IPS DF 4.7 (cell line): Measurements from ENCODE around the gene NARF.
A peak's percentile ranks its signal among the peaks of the same experiment; 100 is the strongest.
"Not testable (repeated sequence)": the region's sequence is repeated elsewhere in the genome, so short reads cannot be mapped to it uniquely, and the experiment has no call there.

Experiments used
- DNase-seq: peaks from one replicate; pipeline ENCODE4 v3.0.0-alpha.2; 2013; ENCODE audit warnings: low spot score; ENCODE audit errors: extremely low read depth

NARF gene

DNA sequence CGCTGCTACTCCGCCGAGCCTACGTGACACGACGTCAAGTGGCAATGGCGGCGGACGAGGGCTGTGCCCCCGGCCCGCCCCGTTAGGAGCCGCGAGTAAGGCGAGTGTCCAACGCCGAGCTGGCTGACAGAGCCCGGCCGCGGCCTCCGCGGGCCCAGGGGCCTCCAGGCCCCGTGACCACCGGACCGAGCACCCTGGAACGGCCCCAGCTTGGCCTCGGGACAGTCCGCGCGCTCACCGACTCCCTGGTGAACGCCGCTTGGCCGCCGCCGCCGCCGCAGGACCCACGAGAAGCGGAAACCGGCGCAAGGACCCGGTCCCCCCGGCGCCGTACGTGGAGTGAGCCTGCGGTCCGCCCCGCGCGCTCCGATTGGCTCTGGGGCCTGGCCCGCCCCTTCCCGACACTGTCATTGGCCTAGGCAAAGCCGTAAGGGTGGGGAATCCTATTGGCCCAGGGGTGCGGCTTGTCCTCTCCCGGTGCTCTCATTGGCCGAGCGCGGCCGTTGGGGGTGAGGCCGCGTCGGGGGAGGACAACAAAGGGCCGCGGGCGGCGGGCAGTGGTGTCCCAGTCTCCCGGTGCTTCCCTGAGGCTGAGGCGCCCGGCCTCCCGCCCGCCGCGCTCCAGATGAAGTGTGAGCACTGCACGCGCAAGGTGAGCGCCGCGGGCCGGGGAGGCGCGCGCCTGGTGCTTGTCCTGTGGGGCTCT, at the start of gene NARF:
Gene NARF (plus strand): TSS at position 563 of the 706 bp plus-strand sequence. CDS start 63 bp downstream, at position 626.
- peak; percentile 69 for DNase-seq

DNA sequence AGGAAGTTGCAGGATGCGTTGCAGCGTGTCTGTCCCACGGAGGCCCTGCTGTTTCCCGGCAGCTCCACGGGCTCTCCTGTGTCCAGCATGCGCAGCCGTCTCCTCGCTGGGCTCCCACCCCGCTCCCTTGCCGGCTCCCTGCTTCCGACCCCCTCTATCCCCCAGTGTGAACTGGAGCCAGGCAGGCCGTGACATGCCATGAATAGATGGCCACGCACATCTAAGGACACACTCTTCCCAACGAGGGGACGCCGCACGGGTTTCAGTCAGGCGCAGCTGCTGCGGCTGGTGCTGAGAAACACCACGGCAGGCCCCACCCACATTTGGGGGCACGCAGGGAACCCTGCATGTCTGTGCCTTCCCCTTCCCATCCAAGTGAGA, 49.6 kb upstream of the NARF start:
- no peak for DNase-seq

DNA sequence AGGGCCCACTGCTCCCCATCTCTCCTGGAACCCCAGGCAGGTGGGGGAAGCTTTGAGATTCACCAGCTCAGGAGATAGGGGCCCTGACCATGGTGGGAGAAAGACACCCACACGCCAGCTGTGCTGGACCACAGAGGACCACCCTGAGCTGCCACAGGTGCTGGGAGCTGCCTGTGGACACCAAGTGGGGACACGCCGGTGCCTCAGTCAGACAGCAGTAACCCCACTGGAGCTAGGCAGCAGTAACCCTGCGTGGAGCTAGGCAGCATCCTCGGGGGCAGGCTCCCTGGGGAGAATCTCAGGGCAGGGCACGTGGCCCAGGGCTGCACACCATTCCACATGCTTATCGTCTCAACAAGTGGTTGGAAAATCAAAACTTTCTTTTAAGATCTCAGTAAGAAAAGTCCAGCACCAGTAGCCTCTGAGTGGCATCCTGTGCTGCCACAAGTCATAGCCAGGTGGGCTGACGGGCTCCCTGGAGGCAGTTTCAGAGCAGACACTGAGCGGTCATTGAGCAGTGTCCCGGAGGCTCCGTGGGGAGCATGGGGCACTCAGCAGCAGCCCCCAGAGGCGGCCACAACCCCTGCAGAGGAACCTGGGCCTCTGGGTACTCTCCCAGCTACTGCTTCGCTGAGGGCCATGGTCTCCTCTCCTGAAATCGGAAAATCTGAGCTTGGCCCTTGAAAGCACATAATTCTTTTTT, 48.4 kb upstream of the NARF start:
- no peak for DNase-seq

DNA sequence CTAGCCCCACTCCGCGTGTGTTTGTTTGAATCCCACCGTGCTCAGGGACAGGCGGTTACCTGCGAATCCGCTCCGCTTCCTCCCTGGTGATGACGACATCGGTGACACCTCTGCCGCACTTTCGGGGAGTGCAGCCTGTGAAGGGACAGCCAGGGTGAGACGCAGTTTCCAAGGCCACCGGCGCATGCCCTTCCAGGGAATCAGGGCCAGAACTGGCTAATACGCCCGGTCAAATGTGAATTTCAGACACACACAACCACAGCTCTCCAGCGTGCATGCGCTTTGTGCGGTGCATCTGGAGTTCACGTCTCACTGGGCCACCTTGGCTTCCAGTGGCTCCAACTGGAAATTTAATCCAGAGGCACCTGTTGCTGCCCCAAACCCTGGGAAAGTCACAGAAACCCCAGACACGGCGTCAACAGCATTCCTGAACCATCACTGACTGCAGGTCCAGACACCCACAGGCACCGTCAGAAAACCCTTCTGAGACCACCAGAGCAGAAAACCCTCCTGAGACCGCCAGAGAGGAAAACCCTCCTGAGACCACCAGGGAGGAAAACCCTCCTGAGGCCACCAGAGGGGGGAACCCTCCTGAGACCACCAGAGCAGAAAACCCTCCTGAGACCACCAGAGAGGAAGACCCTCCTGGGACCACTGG, 47.0 kb upstream of the NARF start:
- no peak for DNase-seq

DNA sequence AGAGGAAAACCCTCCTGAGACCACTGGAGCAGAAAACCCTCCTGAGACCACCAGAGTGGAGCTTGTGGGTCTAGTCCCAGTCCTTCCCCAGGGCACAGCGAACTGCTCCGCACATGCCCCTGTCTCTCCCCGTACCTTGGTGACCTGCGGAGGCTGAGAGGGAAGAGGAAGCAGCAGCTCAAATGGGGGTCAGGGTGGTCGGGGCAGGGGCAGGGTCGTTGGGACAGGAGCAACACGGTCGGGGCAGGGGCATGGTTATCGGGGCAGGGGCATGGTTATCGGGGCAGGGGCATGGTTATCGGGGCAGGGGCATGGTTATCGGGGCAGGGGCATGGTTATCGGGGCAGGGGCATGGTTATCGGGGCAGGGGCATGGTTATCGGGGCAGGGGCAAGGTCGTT, 46.5 kb upstream of the NARF start:
- DNase-seq = not testable (repeated sequence)

DNA sequence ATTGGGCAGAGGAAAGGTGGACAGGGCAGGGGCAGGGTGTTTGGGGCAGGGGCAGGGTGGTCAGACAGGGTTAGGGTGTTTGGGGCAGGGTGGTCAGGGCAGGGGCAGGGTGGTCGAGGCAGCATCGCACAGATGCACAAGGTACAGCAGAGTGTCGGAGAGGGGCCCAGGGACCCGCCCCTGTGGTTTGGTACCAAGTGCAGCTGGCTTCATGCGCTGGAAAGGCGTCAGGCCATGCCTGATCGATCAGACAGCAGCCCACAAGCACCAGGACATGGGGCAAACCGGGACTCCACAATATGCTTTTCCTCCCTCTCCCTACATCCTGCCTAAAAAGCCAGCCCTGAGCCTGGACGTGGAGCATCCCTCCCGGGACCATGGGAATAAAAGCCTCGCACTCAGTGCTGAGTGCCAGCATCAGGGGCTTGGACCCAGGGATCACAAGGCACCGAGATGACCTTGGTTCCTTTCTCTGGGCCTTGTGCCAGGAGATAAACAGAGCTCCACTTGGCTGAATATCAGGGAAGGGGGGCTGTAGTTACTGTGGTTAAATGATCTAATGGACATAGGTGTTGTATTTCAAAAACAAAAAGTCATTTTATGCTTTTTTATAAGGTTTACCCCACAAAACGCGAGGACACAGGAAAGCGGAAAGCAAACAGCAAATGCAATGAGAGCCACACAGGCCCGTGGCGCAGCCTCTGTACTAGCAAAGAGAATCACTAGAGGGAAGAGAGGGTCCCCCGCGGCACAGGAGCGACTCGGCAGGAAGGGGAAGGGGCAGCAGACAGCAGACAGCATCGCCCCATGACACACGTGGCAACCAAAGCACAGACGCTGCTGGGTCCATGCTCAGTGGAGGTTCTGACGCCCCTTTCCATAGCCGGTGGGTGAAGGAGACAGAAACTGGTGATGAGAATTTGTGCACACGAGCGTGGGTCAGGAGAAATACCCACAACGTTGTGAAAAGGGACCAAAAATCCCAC, 45.7 kb upstream of the NARF start:
- DNase-seq = no peak

DNA sequence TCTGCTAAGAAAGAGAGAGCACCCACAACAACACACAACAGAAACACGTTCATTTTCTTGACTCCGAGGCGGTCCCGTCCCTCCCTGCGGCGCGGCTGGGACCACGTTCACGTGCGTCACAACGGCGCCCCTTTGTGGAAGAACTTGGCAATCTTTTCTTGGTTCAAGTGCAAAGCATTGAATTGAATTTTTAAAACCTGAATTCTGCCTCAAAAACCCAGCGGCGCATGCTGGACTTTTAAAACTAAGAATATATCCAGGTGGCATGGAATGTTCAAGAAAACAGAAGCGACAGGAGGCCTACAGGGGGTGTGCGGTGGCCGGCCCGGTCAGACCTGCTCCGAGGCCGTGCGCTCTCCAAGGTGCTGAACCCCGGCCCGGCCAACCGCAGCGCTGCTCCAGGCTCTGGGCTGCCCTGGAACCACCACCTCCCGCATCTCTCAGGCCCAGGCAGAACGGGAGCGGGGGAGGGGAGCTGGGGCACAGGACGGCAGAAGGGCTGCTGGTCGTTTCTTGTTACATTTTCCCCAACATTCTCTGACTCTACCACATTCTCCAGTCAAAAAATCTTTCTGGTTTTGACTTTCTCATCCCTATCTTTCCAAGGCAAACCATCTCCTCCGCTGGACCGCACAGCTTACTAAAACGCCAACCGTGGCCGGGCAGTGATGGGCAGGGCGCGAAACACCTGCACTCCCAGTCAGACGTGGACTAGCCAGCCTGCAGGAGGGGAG, 43.8 kb upstream of the NARF start:
- DNase-seq = peak; percentile 3

DNA sequence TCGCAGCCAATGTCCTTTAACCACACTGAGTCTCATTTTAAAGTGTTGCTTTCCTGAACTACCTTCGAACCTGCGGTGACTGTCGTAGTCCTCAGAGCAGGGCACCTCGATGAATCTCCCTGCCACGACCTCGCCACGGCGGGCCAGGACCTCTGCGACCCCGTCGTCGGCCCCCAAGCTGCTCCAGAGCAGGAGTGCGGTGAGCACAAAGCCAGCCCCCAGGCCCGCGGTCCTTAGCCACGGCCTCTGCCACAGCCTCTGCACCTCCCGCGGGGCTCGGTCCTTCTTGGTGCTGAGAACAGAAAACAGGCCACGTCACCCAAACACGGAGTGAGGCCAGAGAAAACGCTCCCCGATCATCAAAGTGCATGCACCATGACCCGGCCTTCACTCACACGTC, 43.2 kb upstream of the NARF start:
- no peak for DNase-seq

DNA sequence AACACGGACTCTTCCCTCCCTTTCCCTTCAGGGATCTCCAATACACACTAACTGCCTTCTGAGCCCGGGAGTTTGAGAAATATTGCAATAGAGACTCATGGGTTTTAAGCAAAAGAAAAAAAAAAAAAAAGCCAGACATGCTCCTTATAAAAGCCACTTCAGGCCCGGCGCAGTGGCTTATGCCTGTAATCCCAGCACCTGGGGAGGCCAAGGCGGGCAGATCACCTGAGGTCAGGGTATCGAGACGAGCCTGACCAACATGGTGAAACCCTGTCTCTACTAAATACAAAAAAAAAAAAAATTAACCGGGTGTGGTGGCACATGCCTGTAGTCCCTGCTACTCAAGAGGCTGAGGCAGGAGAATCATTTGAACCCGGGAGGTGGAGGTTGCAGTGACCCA, 42.8 kb upstream of the NARF start:
- no peak for DNase-seq

DNA sequence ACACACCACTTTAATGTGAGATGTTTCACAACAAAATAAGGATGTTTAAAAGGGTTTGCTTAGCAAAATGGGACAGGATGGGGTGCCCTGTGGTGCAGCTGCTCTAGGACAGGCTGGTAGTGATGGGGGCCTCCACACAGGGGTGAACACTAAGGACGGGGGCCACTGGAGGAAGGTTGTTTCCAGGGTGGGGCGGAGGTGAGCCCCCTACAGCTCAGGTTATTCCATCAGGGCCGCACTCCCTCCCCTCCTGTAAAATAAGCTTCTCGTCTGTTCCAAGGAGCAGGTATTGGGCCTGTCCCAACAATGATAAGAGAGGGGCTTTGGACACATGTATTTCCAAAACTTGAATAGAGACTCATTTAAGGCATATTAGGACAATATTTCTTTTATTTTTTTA, 42.3 kb upstream of the NARF start:
- DNase-seq = no peak

DNA sequence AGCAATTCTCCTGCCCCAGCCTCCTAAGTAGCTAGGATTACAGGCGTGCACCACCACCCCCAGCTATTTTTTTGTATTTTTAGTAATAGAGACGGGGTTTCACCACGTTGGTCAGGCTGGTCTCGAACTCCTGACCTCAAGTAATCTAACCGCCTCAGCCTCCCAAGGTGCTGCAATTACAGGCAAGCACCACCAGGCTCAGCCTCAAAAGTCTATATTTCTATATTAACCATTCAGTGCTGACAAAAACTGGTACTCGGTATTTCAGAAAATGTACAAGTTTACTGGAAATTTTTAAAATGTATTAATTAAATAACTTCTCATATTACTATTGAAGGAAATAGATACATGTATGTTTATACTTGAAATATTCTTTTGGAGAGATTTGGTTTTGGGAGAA, 41.8 kb upstream of the NARF start:
- no peak for DNase-seq

DNA sequence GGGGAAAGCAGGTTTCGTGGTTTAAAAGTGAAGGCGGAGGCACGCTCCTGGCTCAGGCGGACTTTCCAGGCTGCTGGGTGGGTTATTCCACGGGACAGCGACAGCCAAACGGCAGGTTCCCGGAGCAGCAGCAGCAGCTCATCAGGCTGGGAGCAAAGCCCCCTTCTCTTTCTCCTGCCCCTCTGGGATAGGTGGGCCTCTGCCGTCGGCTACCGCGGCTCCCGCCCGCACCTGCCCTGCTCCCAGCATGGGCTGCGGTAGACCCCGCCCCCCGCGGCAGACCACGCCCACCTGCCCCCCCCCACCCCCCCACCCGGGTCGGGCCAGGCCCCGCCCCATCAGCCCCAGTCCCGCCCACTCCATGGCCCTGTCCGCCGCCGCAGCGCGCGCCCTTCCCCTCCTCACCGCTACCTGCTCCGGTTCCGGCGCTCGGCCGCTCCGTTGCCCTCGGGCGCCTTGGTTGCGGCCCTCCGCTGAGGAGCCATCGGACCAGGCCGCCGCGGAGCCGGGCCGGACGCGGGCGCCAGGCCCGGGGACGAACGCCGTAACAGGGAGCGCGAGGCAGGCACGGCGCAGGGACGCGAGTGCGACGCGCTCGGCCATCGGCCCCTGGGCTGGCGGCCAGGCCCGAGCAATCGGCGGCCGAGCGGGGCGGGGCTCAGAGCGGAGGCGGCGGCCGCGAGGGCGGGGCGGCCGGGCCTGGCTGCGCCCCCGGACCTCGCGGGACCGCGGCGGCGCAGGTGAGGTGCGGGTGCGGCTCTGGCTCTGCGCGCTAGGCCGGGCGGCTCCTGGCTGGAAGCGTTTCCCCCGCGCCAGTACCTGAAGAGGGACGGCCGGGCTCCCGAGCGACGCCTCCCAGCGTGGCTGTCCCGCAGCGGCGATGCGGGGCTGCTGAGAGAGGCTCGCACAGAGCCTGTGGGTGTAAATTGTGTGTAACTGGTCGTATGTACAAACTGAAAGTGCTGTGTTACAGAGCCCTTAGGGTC, 40.2 kb upstream of the NARF start, which contains the start of the genes HEXD and OGFOD3:
Gene HEXD (plus strand): TSS at position 347 of the 986 bp plus-strand sequence. CDS start 1,453 bp downstream, outside the sequence.
Gene OGFOD3 (minus strand): TSS at position 586 of the 986 bp plus-strand sequence. CDS start 101 bp downstream, at position 485.
- no peak for DNase-seq

DNA sequence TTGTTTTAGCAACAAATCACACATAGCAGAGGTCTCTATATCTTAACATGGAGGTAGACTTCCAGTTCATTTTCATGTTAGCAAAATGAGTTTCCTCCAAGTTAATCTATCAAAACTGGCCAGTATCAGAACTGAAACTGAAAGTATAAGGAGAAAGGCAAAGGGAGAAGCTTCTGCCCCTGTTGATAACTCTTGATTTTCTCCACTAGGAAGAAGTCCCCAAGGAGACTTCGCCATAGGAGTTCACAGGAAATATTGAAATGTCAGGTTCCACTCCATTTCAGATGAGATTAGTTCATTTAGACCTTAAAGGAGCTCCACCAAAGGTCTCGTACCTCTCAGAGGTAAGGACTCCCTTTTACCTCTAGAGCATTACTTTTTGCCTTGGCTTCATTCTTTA, 39.0 kb upstream of the NARF start:
- DNase-seq = no peak

DNA sequence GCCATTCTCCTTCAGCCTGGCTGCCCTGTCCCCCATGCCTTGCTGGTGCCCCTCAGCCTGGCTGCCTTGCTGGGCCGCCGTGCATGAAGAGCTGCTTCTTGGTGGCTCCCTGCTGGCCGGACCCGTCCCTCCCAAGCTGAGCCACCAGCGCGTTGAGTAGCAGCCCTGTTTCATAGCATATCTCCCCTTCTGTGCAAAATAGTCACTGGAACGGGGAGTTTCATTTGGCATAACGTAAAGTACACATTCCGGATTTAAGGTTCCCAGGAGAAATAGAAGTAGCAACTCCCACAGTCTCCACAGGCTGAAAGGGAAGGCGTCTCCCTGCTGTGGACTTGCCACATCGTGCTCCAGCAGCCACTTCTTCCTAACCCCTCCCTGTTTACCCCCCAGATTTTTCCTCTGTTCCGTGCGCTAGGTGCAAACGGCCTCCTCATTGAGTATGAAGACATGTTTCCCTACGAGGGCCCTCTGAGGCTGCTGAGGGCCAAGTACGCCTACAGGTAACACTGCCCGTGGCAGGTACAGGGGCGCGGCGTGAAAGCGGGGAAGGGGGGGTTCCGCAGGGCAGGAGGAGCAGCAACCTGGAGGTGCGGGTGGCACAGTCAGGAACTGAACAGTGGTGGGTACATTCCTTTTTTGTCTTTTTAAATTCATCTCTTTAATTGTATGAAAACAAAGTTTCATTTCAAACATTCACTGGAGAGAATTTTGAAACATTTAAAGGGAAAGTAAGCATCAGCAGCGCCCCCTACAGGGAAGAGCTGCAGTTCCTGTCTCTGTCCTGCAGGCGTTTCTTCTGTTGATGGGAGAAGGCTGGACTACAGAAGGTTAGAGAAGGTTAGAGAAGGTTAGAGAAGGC, 34.3 kb upstream of the NARF start:
- DNase-seq = no peak

DNA sequence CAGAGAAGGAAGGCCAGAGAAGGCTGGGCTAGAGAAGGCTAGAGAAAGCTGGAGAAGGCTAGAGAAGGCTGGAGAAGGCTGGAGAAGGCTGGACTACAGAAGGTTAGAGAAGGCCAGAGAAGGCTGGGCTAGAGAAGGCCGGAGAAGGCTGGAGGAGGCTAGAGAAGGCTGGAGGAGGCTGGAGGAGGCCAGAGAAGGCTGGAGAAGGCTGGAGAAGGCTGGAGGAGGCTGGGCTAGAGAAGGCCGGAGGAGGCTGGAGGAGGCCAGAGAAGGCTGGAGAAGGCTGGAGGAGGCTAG, 33.7 kb upstream of the NARF start:
- no peak for DNase-seq

DNA sequence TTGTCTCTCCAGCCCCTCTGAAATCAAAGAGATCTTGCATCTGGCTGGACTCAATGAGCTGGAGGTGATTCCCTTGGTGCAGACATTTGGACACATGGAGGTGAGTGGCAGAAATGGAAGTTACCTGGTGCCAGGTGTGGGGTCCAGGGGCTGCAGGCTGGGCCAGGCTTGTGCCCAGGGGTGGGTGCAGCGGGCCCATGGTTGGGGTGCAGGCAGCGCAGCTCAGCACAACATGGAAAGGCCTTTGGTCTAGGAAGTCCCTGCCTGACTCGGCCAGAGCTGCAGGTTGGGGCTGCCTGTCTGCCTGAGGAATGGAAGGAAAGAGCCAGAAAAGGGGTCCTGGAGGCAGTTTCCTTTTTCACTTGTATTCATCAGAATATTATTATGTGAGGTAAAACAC, 30.0 kb upstream of the NARF start:
- no peak for DNase-seq

DNA sequence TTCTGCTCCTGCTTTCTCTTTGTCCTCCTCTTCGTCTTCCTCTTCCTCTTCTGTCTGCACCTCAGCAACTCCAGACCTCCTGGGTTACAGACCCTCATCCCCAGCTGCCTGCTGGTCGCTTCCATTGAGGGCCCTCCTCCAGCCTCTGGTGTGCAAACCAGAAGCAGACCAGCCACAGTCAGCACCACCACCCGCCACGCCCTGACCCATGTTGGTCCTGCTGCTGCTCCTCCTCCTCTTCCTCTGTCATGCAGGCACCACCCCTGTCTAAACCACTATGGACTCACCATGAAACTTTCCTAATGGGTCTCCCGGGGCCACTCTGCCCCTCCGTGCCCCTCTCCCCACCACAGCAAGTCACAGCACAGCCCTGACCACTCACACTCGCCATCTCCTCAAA, 28.7 kb upstream of the NARF start:
- DNase-seq = no peak

DNA sequence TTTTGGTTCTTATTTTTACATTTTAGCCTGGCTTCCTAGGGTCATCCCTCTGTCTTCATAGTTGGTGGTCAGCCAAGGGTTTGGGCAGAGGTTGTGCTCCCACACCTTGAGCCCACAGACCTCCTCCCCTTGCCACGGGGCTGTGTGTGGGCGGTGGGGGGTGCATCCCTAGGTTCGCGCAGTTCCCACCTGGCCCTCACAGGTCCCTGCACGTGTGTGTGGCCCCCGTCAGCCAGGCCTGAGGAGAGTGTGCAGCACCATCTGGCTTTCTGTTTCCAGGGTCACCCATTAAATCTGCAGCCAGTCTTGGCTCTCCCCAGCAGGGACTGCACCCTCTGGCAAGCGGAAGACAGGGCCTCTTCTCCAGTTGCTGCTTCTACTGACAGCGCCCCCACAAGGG, 26.5 kb upstream of the NARF start:
- DNase-seq = no peak
